ENCODE results near the gene HCFC2.

Gene HCFC2

GRCh38 chr12:104150416-104150815 is 86.1 kb downstream of the HCFC2 start:
- H3K9me2 ChIP-seq (replicated peaks; ENCODE audit: low read depth, low read length): no peaks in the 10 kb centered on the region
- TF ChIP-seq EZH2phosphoT487 (IDR thresholded peaks at IDR 0.05; ENCODE audit: borderline replicate concordance) (no peak), CTCF (conservative IDR thresholded peaks at IDR 0.05; ENCODE audit: low read length) (no peak)
- no peaks in the 10 kb centered on the region for H3F3A ChIP-seq (ENCODE audit: low read depth)
- H3K36me3 ChIP-seq (ENCODE audit: insufficient read depth, low read length): no peaks in the 10 kb centered on the region
- H2AFZ ChIP-seq (ENCODE audit: low read length): no peak overlapping the region
- H3K4me3 ChIP-seq (ENCODE audit: low read length, poor library complexity, severe bottlenecking): no peak overlapping the region
- no peaks in the 10 kb centered on the region for H3K79me2 ChIP-seq (ENCODE audit: insufficient read depth, low read length)
- H3K27me3 ChIP-seq (ENCODE audit: insufficient read depth, low read length, poor library complexity, severe bottlenecking): no peaks in the 10 kb centered on the region
- H3K9me3 ChIP-seq (ENCODE audit: insufficient read depth, low read depth, low read length): no peaks in the 10 kb centered on the region
- no peak overlapping the region for H3K9ac ChIP-seq (ENCODE audit: low read depth, low read length, poor library complexity, severe bottlenecking)
- H3K4me1 ChIP-seq (ENCODE audit: insufficient read depth, low read length, poor library complexity, severe bottlenecking): no peaks in the 10 kb centered on the region
- H4K20me1 ChIP-seq (ENCODE audit: insufficient read depth, low read length, poor library complexity, severe bottlenecking): no peaks in the 10 kb centered on the region
- H3K4me2 ChIP-seq (ENCODE audit: low read depth, low read length, poor library complexity, severe bottlenecking): no peak overlapping the region

- H3K27me3 ChIP-seq (ENCODE audit: insufficient read depth, low read length, poor library complexity, severe bottlenecking): no peaks in the 10 kb centered on the region
- no peak for TF ChIP-seq EZH2phosphoT487 (IDR thresholded peaks at IDR 0.05; ENCODE audit: borderline replicate concordance)
- no peak for TF ChIP-seq CTCF (conservative IDR thresholded peaks at IDR 0.05; ENCODE audit: low read length)
- H3K4me3 ChIP-seq (ENCODE audit: low read length, poor library complexity, severe bottlenecking): no peak overlapping the region
- H3K4me2 ChIP-seq (ENCODE audit: low read depth, low read length, poor library complexity, severe bottlenecking): no peak overlapping the region
- H3K79me2 ChIP-seq (ENCODE audit: insufficient read depth, low read length): no peaks in the 10 kb centered on the region
- no peaks in the 10 kb centered on the region for H3F3A ChIP-seq (ENCODE audit: low read depth)
- no peaks in the 10 kb centered on the region for H3K36me3 ChIP-seq (ENCODE audit: insufficient read depth, low read length)
- no peaks in the 10 kb centered on the region for H3K4me1 ChIP-seq (ENCODE audit: insufficient read depth, low read length, poor library complexity, severe bottlenecking)
- no peaks in the 10 kb centered on the region for H4K20me1 ChIP-seq (ENCODE audit: insufficient read depth, low read length, poor library complexity, severe bottlenecking)
- H3K9me3 ChIP-seq (ENCODE audit: insufficient read depth, low read depth, low read length): no peaks in the 10 kb centered on the region
- no peak overlapping the region for H2AFZ ChIP-seq (ENCODE audit: low read length)
- no peaks in the 10 kb centered on the region for H3K9me2 ChIP-seq (replicated peaks; ENCODE audit: low read depth, low read length)
- no peak overlapping the region for H3K9ac ChIP-seq (ENCODE audit: low read depth, low read length, poor library complexity, severe bottlenecking)
These were observed 88.4 kb downstream of the HCFC2 start for GRCh38 chr12:104152685-104153241.

GRCh38 chr12:104154286-104154685 is 90.0 kb downstream of the HCFC2 start:
- Histone ChIP-seq H3K4me3 (ENCODE audit: low read length, poor library complexity, severe bottlenecking) (no peak overlapping the region), H3K27me3 (ENCODE audit: insufficient read depth, low read length, poor library complexity, severe bottlenecking) (no peaks in the 10 kb centered on the region), H3K79me2 (ENCODE audit: insufficient read depth, low read length) (no peaks in the 10 kb centered on the region), H3K4me2 (ENCODE audit: low read depth, low read length, poor library complexity, severe bottlenecking) (no peak overlapping the region), H3K4me1 (ENCODE audit: insufficient read depth, low read length, poor library complexity, severe bottlenecking) (no peaks in the 10 kb centered on the region), H2AFZ (ENCODE audit: low read length) (peak overlapping the region; percentile 67; the same call in 1 of the 2 replicates), H3K9me3 (ENCODE audit: insufficient read depth, low read depth, low read length) (no peaks in the 10 kb centered on the region), H3F3A (ENCODE audit: low read depth) (no peaks in the 10 kb centered on the region), H3K9ac (ENCODE audit: low read depth, low read length, poor library complexity, severe bottlenecking) (no peak overlapping the region), H3K36me3 (ENCODE audit: insufficient read depth, low read length) (no peaks in the 10 kb centered on the region), H3K9me2 (replicated peaks; ENCODE audit: low read depth, low read length) (no peaks in the 10 kb centered on the region), H4K20me1 (ENCODE audit: insufficient read depth, low read length, poor library complexity, severe bottlenecking) (no peaks in the 10 kb centered on the region)
- TF ChIP-seq EZH2phosphoT487 (IDR thresholded peaks at IDR 0.05; ENCODE audit: borderline replicate concordance): no peak
- TF ChIP-seq CTCF (conservative IDR thresholded peaks at IDR 0.05; ENCODE audit: low read length): no peak

All from Loucy (cell line).